C1 segment of cervical spinal cord (tissue), 14 donors: Measurements from ENCODE around the gene SCNN1G.
"Not testable (repeated sequence)": the region's sequence is repeated elsewhere in the genome, so short reads cannot be mapped to it uniquely, and the experiment has no call there.

Source experiments
- DNase-seq, 14 donors: peaks; one replicate each; lab custom pipeline; 2025; lab: John Stamatoyannopoulos, UW

Gene SCNN1G

DNA sequence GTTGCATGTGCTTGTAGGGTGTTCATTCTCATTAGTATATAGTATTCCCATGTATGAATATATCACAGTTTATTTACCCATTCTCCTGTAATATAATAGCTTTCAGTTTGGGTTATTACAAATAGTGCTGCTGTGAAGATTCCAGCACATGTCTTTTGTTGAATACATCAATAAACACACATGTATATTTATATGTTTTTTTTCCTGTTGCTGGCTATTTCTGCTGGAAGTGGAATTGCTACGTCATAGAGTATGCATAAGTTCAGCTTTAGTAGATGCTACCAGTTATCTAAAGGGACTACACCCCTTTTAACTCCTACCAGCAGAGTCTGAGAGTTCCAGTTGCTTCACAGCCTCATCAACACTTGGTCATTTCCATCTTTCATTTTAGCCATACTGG is 67.3 kb downstream of the SCNN1G start:
- DNase-seq, result no peak

DNA sequence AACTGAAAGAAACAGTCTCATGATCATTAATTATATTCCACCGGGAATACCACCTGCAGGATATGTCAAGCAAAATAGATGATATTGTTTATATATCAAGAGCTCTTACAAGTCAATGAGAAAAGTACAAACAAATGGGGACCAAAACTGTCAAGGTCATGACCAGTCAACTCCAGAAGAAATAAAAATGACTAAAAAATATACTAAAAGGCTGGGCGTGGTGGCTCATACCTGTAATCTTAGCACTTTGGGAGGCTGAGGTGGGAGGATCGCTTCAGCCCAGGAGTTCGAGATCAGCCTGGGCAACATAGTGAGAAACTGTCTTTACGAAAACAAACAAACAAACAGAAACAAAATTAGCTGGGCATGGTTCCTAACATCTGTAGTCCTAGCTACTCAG is 69.8 kb downstream of the SCNN1G start:
- no peak for DNase-seq

DNA sequence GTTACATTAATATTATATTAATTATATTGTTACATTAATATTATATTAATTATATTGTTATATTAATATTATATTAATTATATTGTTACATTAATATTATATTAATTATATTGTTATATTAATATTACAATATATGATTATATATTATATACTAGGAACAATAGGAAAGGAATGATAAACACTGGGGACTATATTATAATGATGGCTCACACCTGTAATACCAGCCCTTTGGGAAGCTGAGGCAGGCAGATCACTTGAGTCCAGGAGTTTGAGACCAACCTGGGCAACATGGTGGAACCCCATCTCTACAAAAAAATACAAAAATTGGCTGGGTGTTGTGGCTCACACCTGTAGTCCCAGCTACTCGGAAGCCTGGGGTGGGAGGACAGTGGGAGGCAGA is 71.1 kb downstream of the SCNN1G start:
- not testable (repeated sequence) for DNase-seq

DNA sequence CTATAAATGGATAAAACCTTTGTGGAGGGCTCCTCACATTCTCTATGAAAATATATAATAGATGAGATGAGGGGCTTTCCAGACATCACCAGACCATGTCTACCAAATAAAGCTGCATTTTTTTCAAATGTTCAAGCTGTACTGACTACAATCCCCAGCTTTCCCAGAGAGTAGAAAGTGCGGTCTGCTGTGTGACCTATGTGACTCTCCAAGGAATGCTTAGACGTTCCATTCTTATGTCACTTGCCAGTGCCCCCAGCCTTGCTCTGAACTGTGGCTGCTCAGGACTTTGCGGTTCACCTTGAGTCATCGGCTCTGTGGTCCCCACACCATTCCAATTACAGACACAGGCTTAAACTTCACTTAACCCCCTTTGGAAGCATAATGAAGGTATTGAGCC is 71.8 kb downstream of the SCNN1G start:
- no peak for DNase-seq

DNA sequence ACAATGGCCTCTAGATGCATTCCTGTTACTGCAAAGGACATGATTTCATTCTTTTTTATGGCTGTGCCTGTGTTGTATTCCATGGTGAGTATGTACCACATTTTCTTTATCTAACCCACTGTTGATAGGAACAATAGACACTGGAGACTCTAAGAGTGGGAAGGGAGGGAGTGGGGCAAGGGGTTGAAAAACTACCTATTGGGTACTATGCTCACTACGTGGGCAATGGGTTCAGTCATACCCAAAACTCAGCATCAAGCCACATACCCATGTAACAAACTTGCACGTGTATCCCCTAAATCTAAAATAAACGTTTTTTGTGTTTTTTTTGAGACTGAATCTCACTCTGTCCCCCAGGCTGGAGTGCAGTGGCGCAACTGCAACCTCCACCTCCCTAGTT is 72.5 kb downstream of the SCNN1G start:
- DNase-seq, result no peak

DNA sequence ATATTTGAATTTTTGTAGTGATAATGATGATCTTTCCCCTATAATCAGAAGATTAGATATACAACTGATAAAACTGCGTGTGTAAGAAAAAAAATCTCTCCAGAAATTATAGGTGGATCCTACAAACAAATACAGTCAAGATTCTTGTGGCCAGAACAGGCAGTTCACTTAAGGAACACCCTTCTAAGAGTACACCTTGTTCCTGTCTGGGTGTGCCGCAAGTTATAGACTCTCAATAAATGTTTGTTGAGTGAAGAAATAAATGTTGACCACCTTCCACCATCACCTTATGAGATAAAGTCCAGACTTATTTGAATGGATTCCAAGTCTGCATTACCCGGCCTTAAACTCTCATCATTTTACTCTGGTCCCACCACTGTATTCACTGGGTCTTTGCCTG is 73.9 kb downstream of the SCNN1G start:
- DNase-seq, result no peak

DNA sequence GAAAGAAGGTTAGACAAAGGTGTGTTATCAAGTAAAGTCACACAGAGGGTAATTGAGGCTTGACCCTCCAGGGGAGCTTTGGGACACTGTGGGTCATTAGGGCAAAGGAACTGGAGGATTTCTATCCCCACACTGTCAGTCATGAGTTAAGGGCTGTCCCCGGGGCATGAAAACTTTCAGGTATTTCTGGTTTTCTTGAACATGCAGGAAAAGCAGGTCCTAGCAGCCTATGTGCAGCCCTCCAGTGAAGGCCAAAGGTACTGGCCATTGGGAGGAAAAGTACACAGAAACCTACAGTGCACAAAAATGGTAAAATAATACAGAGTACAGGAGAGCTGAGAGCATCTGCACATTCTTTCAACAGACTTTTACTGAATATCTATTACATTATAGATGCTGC is 75.1 kb downstream of the SCNN1G start:
- no peak for DNase-seq

DNA sequence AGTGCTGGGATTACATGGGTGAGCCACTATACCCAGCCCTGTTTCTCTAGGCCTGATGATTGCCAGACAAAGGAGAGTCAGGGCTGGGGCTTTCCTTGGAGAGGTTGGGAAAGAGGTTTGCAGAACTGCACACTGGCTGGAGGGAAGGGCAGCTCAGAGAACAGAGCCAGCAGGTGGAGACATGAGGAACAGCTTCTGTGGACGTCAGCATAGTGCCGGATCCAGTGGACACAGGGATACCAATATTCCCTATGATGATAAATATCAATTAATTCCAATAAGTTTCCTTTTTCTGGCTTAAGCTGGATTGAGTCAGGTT is 76.3 kb downstream of the SCNN1G start:
- no peak for DNase-seq
